CD4-positive, alpha-beta T cell treated with Interleukin-21 for 1 hour (primary cell): ENCODE data around the gene ZNF566.
A peak's percentile ranks its signal among the peaks of the same experiment; 100 is the strongest.
"Not testable (repeated sequence)": the region's sequence is repeated elsewhere in the genome, so short reads cannot be mapped to it uniquely, and the experiment has no call there.

Source experiments
- DNase-seq: peaks from one replicate; pipeline ENCODE4 v3.0.0-alpha.2; 2020

The ZNF566 gene

GRCh38 chr19:36489118-36489919, at the start of gene ZNF566:
ZNF566 (minus strand) TSS chr19:36489561; CDS start chr19:36476557, 13,004 bp downstream.
- peak; percentile 97 for DNase-seq

DNA sequence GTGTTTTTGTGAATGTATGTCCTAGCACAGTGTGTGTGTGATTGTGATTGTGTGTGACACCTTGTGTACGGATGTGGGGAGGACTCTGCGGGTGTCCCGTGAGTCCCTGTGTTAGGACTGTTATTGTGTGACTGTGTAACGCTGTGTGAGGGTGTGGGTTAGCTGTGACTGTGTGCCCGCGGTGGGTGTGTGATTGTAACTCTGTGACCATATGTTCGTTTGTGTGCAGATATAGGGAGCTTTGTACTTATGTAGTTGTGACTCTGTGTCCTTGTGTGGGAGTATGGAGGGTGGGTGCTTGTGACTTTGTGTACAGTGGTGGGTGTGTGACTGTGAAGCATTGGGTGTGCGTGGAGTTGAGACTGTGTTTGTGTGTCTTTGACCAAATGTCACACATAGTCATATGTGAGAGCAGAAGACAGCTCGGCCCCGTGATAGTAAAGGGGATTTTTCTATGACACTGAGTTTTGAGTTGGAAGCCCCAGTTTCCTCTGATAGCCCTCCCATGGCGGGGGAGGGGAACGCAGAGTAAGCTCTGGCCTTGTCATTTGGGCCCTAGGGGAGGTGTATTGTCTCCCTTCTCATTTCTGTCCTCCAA, 39.7 kb upstream of the ZNF566 start:
- DNase-seq: peak; percentile 42

- peak; percentile 96 for DNase-seq
Observed at GRCh38 chr19:36528194-36528920, 39.0 kb upstream of the ZNF566 start, which contains the start of gene ZNF260. ZNF260 (minus strand) TSS chr19:36528271; CDS start chr19:36515238, 13,033 bp downstream.

DNA sequence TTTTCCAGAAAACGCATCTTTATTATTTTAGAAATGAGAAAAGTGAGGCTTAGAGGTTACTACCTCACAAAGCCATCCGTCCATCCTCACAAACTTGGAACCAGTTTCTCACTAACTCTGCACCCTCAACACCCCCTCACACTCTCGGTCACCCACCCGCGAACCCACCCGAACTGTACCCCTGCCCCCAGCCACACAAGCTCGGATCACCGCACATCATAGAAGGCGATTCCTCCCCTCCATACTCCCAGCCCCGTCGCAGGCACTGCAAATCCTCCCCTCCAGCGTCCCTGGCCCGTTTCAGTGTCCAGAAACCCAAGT, 38.5 kb upstream of the ZNF566 start:
- no peak for DNase-seq

GRCh38 chr19:36527341-36527740, 38.0 kb upstream of the ZNF566 start:
- no peak for DNase-seq

DNA sequence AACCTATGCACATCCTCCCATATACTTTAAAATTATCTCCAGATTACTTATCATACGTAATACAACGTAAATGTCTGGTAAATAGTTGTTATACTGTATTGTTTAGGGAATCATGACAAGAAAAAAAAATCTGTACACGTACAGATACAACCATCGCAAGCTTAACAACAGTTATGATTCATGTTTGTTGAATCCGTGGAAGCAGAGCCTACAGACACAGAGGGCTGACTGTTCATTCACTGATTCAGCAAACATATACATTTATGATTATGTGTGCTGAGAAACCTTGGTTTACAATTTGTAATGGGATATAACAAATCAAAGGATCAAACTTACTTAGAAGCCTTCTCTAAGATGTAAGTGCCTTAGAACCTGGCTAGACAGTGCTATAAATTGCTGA, 37.2 kb upstream of the ZNF566 start:
- DNase-seq: no peak

- DNase-seq: no peak
Observed at GRCh38 chr19:36524617-36525016, 35.3 kb upstream of the ZNF566 start.

DNA sequence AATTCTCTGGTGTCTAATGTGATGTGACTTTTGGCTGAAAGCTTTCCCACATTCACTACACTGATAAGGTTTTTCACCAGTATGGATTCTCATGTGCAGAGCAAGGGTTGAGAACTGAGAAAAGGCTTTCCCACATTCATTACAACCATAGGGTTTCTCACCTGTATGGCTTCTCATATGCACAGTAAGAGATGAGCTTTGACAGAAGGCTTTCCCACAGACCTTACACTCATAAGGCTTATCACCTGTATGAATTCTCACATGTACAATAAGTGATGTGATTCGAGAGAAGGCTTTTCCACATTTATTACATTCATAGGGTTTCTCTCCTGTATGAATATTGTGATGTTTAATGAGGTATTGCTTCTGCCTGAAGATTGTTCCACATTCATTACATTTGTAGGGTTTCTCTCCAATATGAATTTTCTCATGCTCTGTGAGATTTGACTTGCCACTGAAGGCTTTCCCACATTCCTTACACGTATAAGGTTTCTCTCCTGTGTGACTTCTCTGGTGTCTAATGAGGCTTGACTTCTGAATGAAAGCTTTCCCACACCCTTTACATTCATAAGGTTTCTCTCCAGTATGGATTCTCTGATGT, 24.8 kb upstream of the ZNF566 start:
- DNase-seq: no peak

GRCh38 chr19:36508325-36508724, 19.0 kb upstream of the ZNF566 start:
- DNase-seq: no peak

DNA sequence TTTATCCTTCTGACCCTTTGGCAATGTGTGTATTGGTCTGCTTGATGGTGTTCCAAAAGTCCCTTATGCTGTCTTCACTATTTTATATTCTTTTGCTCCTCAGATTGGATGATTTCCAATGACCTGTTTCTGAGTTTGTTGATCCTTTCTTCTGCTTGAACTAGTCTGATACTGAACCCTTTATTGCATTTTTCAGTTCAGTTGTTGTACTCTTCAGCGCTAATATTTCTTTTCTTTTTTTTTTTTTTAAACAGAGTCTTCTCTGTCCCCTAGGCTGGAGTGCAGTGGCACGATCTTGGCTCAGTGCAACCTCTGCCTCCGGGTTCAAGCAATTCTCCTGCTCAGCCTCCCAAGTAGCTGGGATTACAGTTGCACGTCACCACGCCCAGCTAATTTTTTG, 12.6 kb upstream of the ZNF566 start:
- no peak for DNase-seq

GRCh38 chr19:36497001-36497400, 7.6 kb upstream of the ZNF566 start:
- no peak for DNase-seq

- DNase-seq: peak; percentile 33
Observed at GRCh38 chr19:36492689-36493453, 3.5 kb upstream of the ZNF566 start.

DNA sequence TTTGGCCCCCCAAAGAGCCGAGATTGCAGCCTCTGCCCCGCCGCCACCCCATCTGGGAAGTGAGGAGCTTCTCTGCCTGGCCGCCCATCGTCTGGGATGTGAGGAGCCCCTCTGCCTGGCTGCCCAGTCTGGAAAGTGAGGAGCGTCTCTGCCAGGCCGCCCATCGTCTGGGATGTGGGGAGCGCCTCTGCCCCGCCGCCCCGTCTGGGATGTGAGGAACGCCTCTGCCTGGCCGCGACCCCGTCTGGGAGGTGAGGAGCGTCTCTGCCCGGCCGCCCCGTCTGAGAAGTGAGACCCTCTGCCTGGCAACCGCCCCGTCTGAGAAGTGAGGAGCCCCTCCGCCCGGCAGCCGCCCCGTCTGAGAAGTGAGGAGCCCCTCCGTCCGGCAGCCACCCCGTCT, 1.5 kb upstream of the ZNF566 start:
- DNase-seq: not testable (repeated sequence)

GRCh38 chr19:36489920-36490415, 607 bp upstream of the ZNF566 start:
- DNase-seq: peak; percentile 85

- DNase-seq: peak; percentile 59
Observed at GRCh38 chr19:36488846-36489117, 579 bp downstream of the ZNF566 start.

DNA sequence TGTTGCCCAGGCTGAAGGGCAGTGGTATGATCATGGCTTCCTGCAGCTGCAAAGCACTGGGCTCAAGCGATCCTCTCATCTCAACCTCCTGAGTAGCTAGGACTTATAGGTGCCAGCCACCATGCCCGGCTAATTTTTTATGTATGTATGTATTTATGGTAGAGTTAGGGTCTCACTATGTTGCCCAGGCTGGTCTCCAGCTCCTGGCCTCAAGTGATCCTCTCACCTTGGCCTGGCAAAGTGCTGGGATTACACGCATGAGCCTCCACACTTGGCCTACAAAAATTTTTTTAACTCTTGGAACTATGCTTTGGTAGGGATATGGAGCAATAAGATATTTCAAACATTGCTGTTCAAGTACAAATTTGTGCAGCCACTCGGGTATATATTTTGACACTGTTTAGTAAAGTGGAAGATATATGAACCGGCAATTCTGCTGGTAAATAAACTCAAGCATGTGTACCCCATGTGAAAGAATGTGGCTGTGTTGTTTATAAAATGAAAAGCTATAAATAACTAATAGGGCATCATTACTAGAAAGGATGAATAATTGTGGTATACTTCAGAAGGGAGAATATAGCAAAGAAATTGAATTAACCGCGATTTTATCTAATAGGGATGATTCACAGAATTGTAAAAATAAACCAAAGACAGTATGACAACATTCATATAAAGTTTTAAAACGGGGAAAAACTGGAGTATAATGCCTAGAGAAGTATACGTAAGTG, 1.1 kb downstream of the ZNF566 start:
- DNase-seq: no peak

DNA sequence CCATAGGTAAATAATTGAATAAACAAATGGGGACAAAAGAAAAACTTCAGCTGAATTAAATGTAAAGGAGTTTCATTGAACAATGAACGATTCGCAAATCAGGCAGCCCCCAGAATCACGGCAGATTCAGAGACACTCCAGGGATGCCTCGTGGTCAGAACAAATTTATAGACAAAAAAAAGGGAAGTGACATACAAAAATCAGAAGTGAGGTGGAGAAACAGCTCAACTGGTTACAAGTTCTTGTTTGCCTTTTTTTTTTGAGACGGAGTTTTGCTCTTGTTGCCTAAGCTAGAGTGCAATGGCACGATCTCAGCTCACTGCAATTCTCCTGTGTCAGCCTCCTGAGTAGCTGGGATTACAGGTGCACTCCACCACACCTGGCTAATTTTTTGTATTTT, 5.7 kb downstream of the ZNF566 start:
- DNase-seq: no peak

DNA sequence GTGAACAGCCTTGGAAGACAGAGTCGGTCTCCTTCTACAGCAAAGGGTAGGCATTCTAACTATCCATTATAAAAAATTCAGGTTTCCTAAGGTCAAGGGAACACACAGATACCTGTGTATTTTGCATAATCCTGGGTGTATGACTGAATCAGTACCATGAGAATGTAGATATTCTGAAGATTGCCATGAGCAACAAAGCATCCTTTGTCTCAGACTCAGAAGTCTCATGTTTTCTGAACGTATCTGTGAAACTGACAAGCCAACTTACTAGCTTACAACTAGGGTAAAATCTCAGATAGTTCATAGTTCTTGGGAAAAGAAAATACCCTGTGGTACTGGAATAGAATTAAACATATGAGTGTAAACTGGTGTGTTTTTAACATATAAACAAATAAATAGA, 6.5 kb downstream of the ZNF566 start:
- no peak for DNase-seq

DNA sequence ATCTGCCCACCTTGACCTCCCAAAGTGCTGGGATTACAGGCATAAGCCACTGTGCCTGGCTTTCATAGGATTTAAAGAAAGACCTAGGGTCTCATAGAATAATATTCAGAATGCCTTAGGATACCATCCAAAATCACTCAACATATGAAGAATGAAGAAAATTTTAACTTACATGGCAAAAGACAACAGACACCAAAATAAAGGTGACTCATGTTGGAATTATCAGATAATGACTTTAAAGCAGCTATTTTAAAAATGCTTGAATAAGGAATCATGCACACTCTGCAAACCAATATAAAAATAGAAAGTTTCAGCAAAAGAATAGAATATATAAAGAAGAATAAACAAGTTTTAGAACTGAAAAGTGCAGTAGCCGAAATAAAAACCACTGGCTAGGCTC, 29.3 kb downstream of the ZNF566 start:
- no peak for DNase-seq

GRCh38 chr19:36456831-36457230, 32.5 kb downstream of the ZNF566 start:
- no peak for DNase-seq

- DNase-seq: no peak
Observed at GRCh38 chr19:36449059-36449670, 40.2 kb downstream of the ZNF566 start.

DNA sequence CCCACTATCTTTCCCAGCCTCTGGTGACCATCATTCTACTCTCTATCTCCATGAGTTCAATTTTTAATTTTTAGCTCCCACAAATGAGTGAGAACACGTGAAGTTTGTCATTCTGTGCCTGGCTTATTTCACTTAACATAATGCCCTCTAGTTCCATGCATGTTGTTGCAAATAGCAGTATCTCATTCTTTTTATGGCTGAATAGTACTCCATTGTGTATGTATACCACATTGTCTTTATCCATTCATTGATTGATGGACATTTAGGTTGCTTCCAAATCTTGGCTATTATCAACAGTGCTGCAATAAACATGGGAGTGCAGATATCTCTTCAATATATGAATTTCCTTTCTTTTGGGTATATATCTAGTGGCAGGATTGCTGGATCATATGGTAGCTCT, 48.0 kb downstream of the ZNF566 start:
- DNase-seq: no peak
